ENCODE data around the gene HNF1B.

- TF ChIP-seq TAF1 (IDR thresholded peaks at IDR 0.05; ENCODE audit: low read depth, low read length) (no peak), SPI1 (IDR thresholded peaks at IDR 0.05; ENCODE audit: low read depth, low read length) (no peak), POLR2AphosphoS5 (IDR thresholded peaks at IDR 0.05; ENCODE audit: low read depth, low read length) (no peak)
Measured at GRCh38 chr17:37761961-37762360, 17.1 kb upstream of the HNF1B start.
